Measurements from ENCODE around the gene DIDO1.

Gene DIDO1

GRCh38 chr20:62906209-62906608 is 20.1 kb downstream of the DIDO1 start:
- Mint-ChIP-seq H3K27ac (ENCODE audit: low read depth) (no peak overlapping the region), H3K27me3 (no peaks in the 10 kb centered on the region), H3K4me3 (no peak overlapping the region), H3K4me1 (peaks cover 31% of the 10 kb centered on the region), H3K9me3 (no peaks in the 10 kb centered on the region), H3K36me3 (ENCODE audit: insufficient read depth) (peaks cover 83% of the 10 kb centered on the region)
- ATAC-seq (replicated peaks; ENCODE audit: extremely low read depth, poor library complexity, severe bottlenecking), result no peak
- no peak for DNase-seq (ENCODE audit: low spot score in 2 of 2)

- H3K9me3 Mint-ChIP-seq, result no peaks in the 10 kb centered on the region
- ATAC-seq (replicated peaks; ENCODE audit: extremely low read depth, poor library complexity, severe bottlenecking), result no peak
- peaks cover 80% of the 10 kb centered on the region for H3K36me3 Mint-ChIP-seq (ENCODE audit: insufficient read depth)
- no peak overlapping the region for H3K4me3 Mint-ChIP-seq
- no peaks in the 10 kb centered on the region for H3K27me3 Mint-ChIP-seq
- H3K4me1 Mint-ChIP-seq, result peaks cover 31% of the 10 kb centered on the region
- no peak for DNase-seq (ENCODE audit: low spot score in 2 of 2)
- peak overlapping the region; percentile 22 for H3K27ac Mint-ChIP-seq (ENCODE audit: low read depth)
These were observed 20.7 kb downstream of the DIDO1 start for GRCh38 chr20:62905536-62906117.

GRCh38 chr20:62902926-62903615 is 23.2 kb downstream of the DIDO1 start:
- Mint-ChIP-seq H3K36me3 (ENCODE audit: insufficient read depth) (peaks cover 74% of the 10 kb centered on the region), H3K9me3 (no peaks in the 10 kb centered on the region), H3K4me3 (no peak overlapping the region), H3K27me3 (no peaks in the 10 kb centered on the region), H3K27ac (ENCODE audit: low read depth) (peak overlapping the region; percentile 22), H3K4me1 (peaks cover 39% of the 10 kb centered on the region)
- no peak for DNase-seq (ENCODE audit: low spot score in 2 of 2)
- ATAC-seq (replicated peaks; ENCODE audit: extremely low read depth, poor library complexity, severe bottlenecking), result no peak

GRCh38 chr20:62901891-62902290 is 24.4 kb downstream of the DIDO1 start:
- peak overlapping the region; percentile 38 for H3K27ac Mint-ChIP-seq (ENCODE audit: low read depth)
- no peaks in the 10 kb centered on the region for H3K27me3 Mint-ChIP-seq
- no peaks in the 10 kb centered on the region for H3K9me3 Mint-ChIP-seq
- H3K4me3 Mint-ChIP-seq, result no peak overlapping the region
- no peak for ATAC-seq (replicated peaks; ENCODE audit: extremely low read depth, poor library complexity, severe bottlenecking)
- H3K36me3 Mint-ChIP-seq (ENCODE audit: insufficient read depth), result peaks cover 67% of the 10 kb centered on the region
- peaks cover 41% of the 10 kb centered on the region for H3K4me1 Mint-ChIP-seq
- DNase-seq (ENCODE audit: low spot score in 2 of 2), result no peak

- H3K27me3 Mint-ChIP-seq, result no peaks in the 10 kb centered on the region
- H3K4me3 Mint-ChIP-seq, result peak overlapping the region; percentile 61
- peak overlapping the region; percentile 49 for H3K27ac Mint-ChIP-seq (ENCODE audit: low read depth)
- DNase-seq (ENCODE audit: low spot score in 2 of 2) (no peak), ATAC-seq (replicated peaks; ENCODE audit: extremely low read depth, poor library complexity, severe bottlenecking) (peak; percentile 41)
- H3K4me1 Mint-ChIP-seq, result peaks cover 41% of the 10 kb centered on the region
- no peaks in the 10 kb centered on the region for H3K9me3 Mint-ChIP-seq
- peaks cover 60% of the 10 kb centered on the region for H3K36me3 Mint-ChIP-seq (ENCODE audit: insufficient read depth)
These were observed 25.4 kb downstream of the DIDO1 start for GRCh38 chr20:62900692-62901584.

GRCh38 chr20:62900052-62900691 is 26.1 kb downstream of the DIDO1 start:
- Mint-ChIP-seq H3K27ac (ENCODE audit: low read depth) (peak overlapping the region; percentile 49), H3K36me3 (ENCODE audit: insufficient read depth) (peaks cover 59% of the 10 kb centered on the region), H3K4me1 (peaks cover 39% of the 10 kb centered on the region), H3K4me3 (peak overlapping the region; percentile 61), H3K27me3 (no peaks in the 10 kb centered on the region), H3K9me3 (no peaks in the 10 kb centered on the region)
- ATAC-seq (replicated peaks; ENCODE audit: extremely low read depth, poor library complexity, severe bottlenecking) (peak; percentile 92), DNase-seq (ENCODE audit: low spot score in 2 of 2) (peak; percentile 64 to 75)

- DNase-seq (ENCODE audit: low spot score in 2 of 2), result no peak
- Mint-ChIP-seq H3K9me3 (no peaks in the 10 kb centered on the region), H3K4me1 (peaks cover 35% of the 10 kb centered on the region), H3K27me3 (no peaks in the 10 kb centered on the region), H3K27ac (ENCODE audit: low read depth) (peak overlapping the region; percentile 49), H3K4me3 (peak overlapping the region; percentile 61), H3K36me3 (ENCODE audit: insufficient read depth) (peaks cover 58% of the 10 kb centered on the region)
- ATAC-seq (replicated peaks; ENCODE audit: extremely low read depth, poor library complexity, severe bottlenecking), result no peak
These were observed 26.7 kb downstream of the DIDO1 start for GRCh38 chr20:62899633-62900051.

GRCh38 chr20:62898970-62899632 is 27.2 kb downstream of the DIDO1 start:
- Mint-ChIP-seq H3K27me3 (no peaks in the 10 kb centered on the region), H3K9me3 (no peaks in the 10 kb centered on the region), H3K4me3 (peak overlapping the region; percentile 29), H3K4me1 (peaks cover 35% of the 10 kb centered on the region), H3K36me3 (ENCODE audit: insufficient read depth) (peaks cover 59% of the 10 kb centered on the region), H3K27ac (ENCODE audit: low read depth) (peak overlapping the region; percentile 69)
- ATAC-seq (replicated peaks; ENCODE audit: extremely low read depth, poor library complexity, severe bottlenecking) (no peak), DNase-seq (ENCODE audit: low spot score in 2 of 2) (no peak)

GRCh38 chr20:62898093-62898964 is 28.0 kb downstream of the DIDO1 start:
- H3K27me3 Mint-ChIP-seq, result no peaks in the 10 kb centered on the region
- no peak for DNase-seq (ENCODE audit: low spot score in 2 of 2)
- peak overlapping the region; percentile 6 for H3K4me3 Mint-ChIP-seq
- peaks cover 35% of the 10 kb centered on the region for H3K4me1 Mint-ChIP-seq
- no peaks in the 10 kb centered on the region for H3K9me3 Mint-ChIP-seq
- peak overlapping the region; percentile 69 for H3K27ac Mint-ChIP-seq (ENCODE audit: low read depth)
- H3K36me3 Mint-ChIP-seq (ENCODE audit: insufficient read depth), result peaks cover 60% of the 10 kb centered on the region
- no peak for ATAC-seq (replicated peaks; ENCODE audit: extremely low read depth, poor library complexity, severe bottlenecking)

- Mint-ChIP-seq H3K36me3 (ENCODE audit: insufficient read depth) (peaks cover 60% of the 10 kb centered on the region), H3K27ac (ENCODE audit: low read depth) (no peak overlapping the region), H3K27me3 (no peaks in the 10 kb centered on the region), H3K4me1 (peaks cover 35% of the 10 kb centered on the region), H3K4me3 (no peak overlapping the region), H3K9me3 (no peaks in the 10 kb centered on the region)
- DNase-seq (ENCODE audit: low spot score in 2 of 2) (no peak), ATAC-seq (replicated peaks; ENCODE audit: extremely low read depth, poor library complexity, severe bottlenecking) (no peak)
These were observed 28.6 kb downstream of the DIDO1 start for GRCh38 chr20:62897666-62898065.

GRCh38 chr20:62896526-62896925 is 29.8 kb downstream of the DIDO1 start:
- Mint-ChIP-seq H3K4me3 (no peak overlapping the region), H3K27ac (ENCODE audit: low read depth) (peak overlapping the region; percentile 71), H3K27me3 (no peaks in the 10 kb centered on the region), H3K4me1 (peaks cover 35% of the 10 kb centered on the region), H3K9me3 (no peaks in the 10 kb centered on the region), H3K36me3 (ENCODE audit: insufficient read depth) (peaks cover 61% of the 10 kb centered on the region)
- ATAC-seq (replicated peaks; ENCODE audit: extremely low read depth, poor library complexity, severe bottlenecking) (no peak), DNase-seq (ENCODE audit: low spot score in 2 of 2) (no peak)
